Head of caudate nucleus (tissue), 42 donors: ENCODE data around the gene GNG7.
A peak's percentile ranks its signal among the peaks of the same experiment; 100 is the strongest.
"Not testable (repeated sequence)": the region's sequence is repeated elsewhere in the genome, so short reads cannot be mapped to it uniquely, and the experiment has no call there.

Experiments used
- DNase-seq, 42 donors: peaks; one replicate each; pipeline versions ENCODE4 v3.0.0 to v3.0.0-alpha.2; 2020 to 2021; ENCODE audit warnings: mixed read lengths in 7 of 42
- intact Hi-C: fragments of 100-400 bp; cut with DNase I; formaldehyde crosslinking; loops from one replicate; pipeline ENCODE4 v1.15.0; 2022

The GNG7 gene

GRCh38 chr19:2691951-2692350, 10.5 kb downstream of the GNG7 start:
- peak; percentile 62 to 94 (median 87) for DNase-seq
- intact Hi-C loops: no loop called here

GRCh38 chr19:2690856-2691255, 11.6 kb downstream of the GNG7 start:
- intact Hi-C loops: no loop called here
- DNase-seq: peak in 20 of 42 donors; percentile 43 to 83 (median 61)

GRCh38 chr19:2686360-2686759, 16.1 kb downstream of the GNG7 start:
- DNase-seq: peak in 7 of 42 donors; percentile 36 to 73 (median 59)
- intact Hi-C loops: no loop called here

- DNase-seq: no peak
- intact Hi-C loops: no loop called here
Measured at GRCh38 chr19:2685204-2685704, 17.2 kb downstream of the GNG7 start.

GRCh38 chr19:2683430-2684003, 19.0 kb downstream of the GNG7 start:
- intact Hi-C loops: no loop called here
- DNase-seq: peak in 23 of 42 donors; percentile 49 to 86 (median 65)

- DNase-seq: no peak
- intact Hi-C loops: no loop called here
Measured at GRCh38 chr19:2680808-2681207, 21.7 kb downstream of the GNG7 start.

- DNase-seq: no peak
- intact Hi-C loops: no loop called here
Measured at GRCh38 chr19:2679439-2679838, 23.1 kb downstream of the GNG7 start.

GRCh38 chr19:2678948-2679347, 23.5 kb downstream of the GNG7 start:
- DNase-seq, intact Hi-C loops: not testable (repeated sequence)

GRCh38 chr19:2678044-2678671, 24.3 kb downstream of the GNG7 start:
- DNase-seq: peak in 1 of 42 donors; percentile 26

GRCh38 chr19:2676823-2677222, 25.7 kb downstream of the GNG7 start:
- intact Hi-C loops: no loop called here
- DNase-seq: peak in 2 of 42 donors; percentile 25 to 48

More at GRCh38 chr19:2678044-2678671, 24.3 kb downstream of the GNG7 start:
- intact Hi-C loops: no loop called here

GRCh38 chr19:2675892-2676291, 26.6 kb downstream of the GNG7 start:
- peak in 5 of 42 donors; percentile 31 to 75 (median 45) for DNase-seq
- intact Hi-C loops: no loop called here

- no peak for DNase-seq
- intact Hi-C loops: no loop called here
Measured at GRCh38 chr19:2670217-2670616, 32.3 kb downstream of the GNG7 start.

- DNase-seq: peak in 16 of 42 donors; percentile 36 to 65 (median 46)
- intact Hi-C loops: no loop called here
Measured at GRCh38 chr19:2668175-2668763, 34.2 kb downstream of the GNG7 start.

GRCh38 chr19:2667349-2667748, 35.1 kb downstream of the GNG7 start:
- intact Hi-C loops, DNase-seq: not testable (repeated sequence)

- intact Hi-C loops: no loop called here
- no peak for DNase-seq
Measured at GRCh38 chr19:2666344-2666994, 36.0 kb downstream of the GNG7 start.

- DNase-seq: peak in 9 of 42 donors; percentile 33 to 71 (median 41)
Measured at GRCh38 chr19:2665103-2665502, 37.4 kb downstream of the GNG7 start.

GRCh38 chr19:2663920-2664571, 38.4 kb downstream of the GNG7 start:
- DNase-seq: peak; percentile 54 to 93 (median 78)
- intact Hi-C loops: loop anchor here (5.0 kb wide), 1 partner anchor 33 kb away; no protein-coding TSS in a partner anchor

More at GRCh38 chr19:2665103-2665502, 37.4 kb downstream of the GNG7 start:
- intact Hi-C loops: no loop called here

- no peak for DNase-seq
- intact Hi-C loops: loop anchor here (5.0 kb wide), 1 partner anchor 36 kb away; no protein-coding TSS in a partner anchor
Measured at GRCh38 chr19:2661615-2662014, 40.9 kb downstream of the GNG7 start.

GRCh38 chr19:2659856-2660432, 42.5 kb downstream of the GNG7 start:
- DNase-seq: peak in 4 of 42 donors; percentile 18 to 49 (median 44)
- intact Hi-C loops: loop anchor here (5.0 kb wide), 1 partner anchor 37 kb away; no protein-coding TSS in a partner anchor
